SK-N-SH (cell line): ENCODE measurements around the gene RAP2A. TPM values are rescaled to one million over a fixed set of nuclear protein-coding genes. Genes with fewer than 3 reads are reported as not detected.

Experiments used
- CTCF ChIA-PET: fragments of 300-600, 350-600 bp; formaldehyde crosslinking; extraction: SDS; loops from one replicate; lab custom pipeline; 2021; lab: Yijun Ruan, JAX
- POLR2A ChIA-PET: fragments of 350-600 bp; sonication (Branson Sonifier 250); formaldehyde crosslinking; extraction: SDS; loops from one replicate; lab custom pipeline; 2020; ENCODE audit warnings: antibody characterized with exemption, inconsistent platforms; lab: Yijun Ruan, JAX
- DNase-seq: peaks from one replicate; pipeline ENCODE4 v3.0.0; 2012
- H2AFZ ChIP-seq: fragments of 200-600 bp; sonication (generic); 2 replicates; pipeline ENCODE4 v1.8.1; 2016; ENCODE audit warnings: antibody characterized with exemption, mild to moderate bottlenecking, low read depth
- H3F3A ChIP-seq: fragments of 200-600 bp; sonication (generic); replicated peaks from 2 replicates; pipeline ENCODE3; 2016; ENCODE audit warnings: antibody characterized with exemption, mild to moderate bottlenecking; ENCODE audit not compliant: insufficient read depth
- H3K27ac ChIP-seq, 2 experiments: fragments of 200-500 bp in 1 of 2; fragments of 200-600 bp in 1 of 2; sonication (Bioruptor generic) in 1 of 2; sonication (generic), shearing (Covaris generic) in 1 of 2; 2 replicates each; pipeline versions ENCODE4 v1.5.1 to v1.6.1; 2014 to 2016; ENCODE audit warnings: low read depth in 2 of 2, inconsistent platforms in 1 of 2, low read length in 1 of 2, mild to moderate bottlenecking in 1 of 2, mixed read lengths in 1 of 2
- H3K27me3 ChIP-seq: fragments of 200-600 bp; sonication (generic), shearing (Covaris generic); 2 replicates; pipeline ENCODE4 v1.6.1; 2016; ENCODE audit warnings: mixed run types; ENCODE audit not compliant: insufficient read depth
- H3K36me3 ChIP-seq, 2 experiments: fragments of 200-500 bp in 1 of 2; fragments of 200-600 bp in 1 of 2; sonication (Bioruptor generic) in 1 of 2; sonication (generic) in 1 of 2; replicated peaks in 1 of 2; 2 replicates each; pipeline versions ENCODE3 to v1.5.1; 2014 to 2016; ENCODE audit warnings: low read length in 1 of 2, mild to moderate bottlenecking in 1 of 2; ENCODE audit not compliant: insufficient read depth in 2 of 2, control insufficient read depth in 1 of 2
- H3K4me1 ChIP-seq, 2 experiments: fragments of 200-500 bp in 1 of 2; fragments of 200-600 bp in 1 of 2; sonication (Bioruptor generic) in 1 of 2; sonication (generic), shearing (Covaris generic) in 1 of 2; 2 replicates each; pipeline versions ENCODE4 v1.5.1 to v1.6.1; 2014 to 2016; ENCODE audit warnings: low read depth in 1 of 2, low read length in 1 of 2, mixed run types in 1 of 2; ENCODE audit not compliant: insufficient read depth in 2 of 2, control insufficient read depth in 1 of 2
- H3K4me2 ChIP-seq: fragments of 200-600 bp; sonication (generic), shearing (Covaris generic); 2 replicates; pipeline ENCODE4 v1.6.1; 2017; ENCODE audit warnings: mixed run types
- H3K4me3 ChIP-seq, 2 experiments: fragments of 200-500 bp in 1 of 2; fragments of 200-600 bp in 1 of 2; sonication (Bioruptor generic) in 1 of 2; sonication (generic), shearing (Covaris generic) in 1 of 2; 2 replicates each; pipeline versions ENCODE4 v1.5.1 to v1.8.1; 2014 to 2016; ENCODE audit warnings: low read depth in 2 of 2, inconsistent platforms in 1 of 2, low read length in 1 of 2, mild to moderate bottlenecking in 1 of 2, mixed read lengths in 1 of 2, moderate library complexity in 1 of 2
- H3K79me2 ChIP-seq: fragments of 200-600 bp; sonication (generic); 2 replicates; pipeline ENCODE4 v1.8.1; 2017; ENCODE audit warnings: mild to moderate bottlenecking; ENCODE audit not compliant: insufficient read depth
- H3K9ac ChIP-seq: fragments of 200-600 bp; sonication (generic); 2 replicates; pipeline ENCODE4 v1.6.1; 2017; ENCODE audit warnings: mixed run types
- H3K9me2 ChIP-seq: fragments of 200-600 bp; sonication (generic); 2 replicates; pipeline ENCODE4 v1.6.1; 2017; ENCODE audit warnings: mixed run types
- H3K9me3 ChIP-seq: fragments of 200-600 bp; sonication (generic); 2 replicates; pipeline ENCODE4 v1.6.1; 2017; ENCODE audit warnings: mixed run types, mild to moderate bottlenecking, moderate library complexity
- H4K20me1 ChIP-seq: fragments of 200-600 bp; sonication (generic); 2 replicates; pipeline ENCODE4 v1.6.1; 2017; ENCODE audit warnings: mild to moderate bottlenecking, mixed run types; ENCODE audit not compliant: insufficient read depth
- ELF1 ChIP-seq: IDR thresholded peaks from 2 replicates; pipeline ENCODE4 v1.4.0; 2012
- EP300 ChIP-seq, 2 experiments: IDR thresholded peaks; 2 replicates each; pipeline versions ENCODE4 v1.4.0 to v1.6.1; 2012; ENCODE audit warnings: borderline replicate concordance in 1 of 2, low read depth in 1 of 2, low read length in 1 of 2
- GABPA ChIP-seq: IDR thresholded peaks from 2 replicates; pipeline ENCODE4 v1.4.0; 2012; ENCODE audit warnings: low read depth, mild to moderate bottlenecking
- JUND ChIP-seq: IDR thresholded peaks from 2 replicates; pipeline ENCODE4 v1.4.0; 2012
- NFIC ChIP-seq: IDR thresholded peaks from 2 replicates; pipeline ENCODE4 v1.4.0; 2012; ENCODE audit warnings: borderline replicate concordance
- NRF1 ChIP-seq: IDR thresholded peaks from 2 replicates; pipeline ENCODE4 v1.6.1; 2012; ENCODE audit warnings: low read depth, mild to moderate bottlenecking, low read length
- POLR2AphosphoS5 ChIP-seq: IDR thresholded peaks from 2 replicates; pipeline ENCODE4 v1.6.1; 2012; ENCODE audit warnings: low read depth, low read length
- SIN3A ChIP-seq: IDR thresholded peaks from 2 replicates; pipeline ENCODE4 v1.6.1; 2012; ENCODE audit warnings: low read depth, mild to moderate bottlenecking, low read length, moderate library complexity, borderline replicate concordance
- TCF12 ChIP-seq: IDR thresholded peaks from 2 replicates; pipeline ENCODE4 v1.4.0; 2012
- TEAD4 ChIP-seq: IDR thresholded peaks from 2 replicates; pipeline ENCODE4 v1.4.0; 2012; ENCODE audit warnings: mild to moderate bottlenecking, borderline replicate concordance; ENCODE audit not compliant: insufficient read depth
- USF1 ChIP-seq: IDR thresholded peaks from 2 replicates; pipeline ENCODE4 v1.4.0; 2012; ENCODE audit warnings: low read depth, borderline replicate concordance
- ZBTB33 ChIP-seq: IDR thresholded peaks from 2 replicates; pipeline ENCODE4 v1.4.0; 2012; ENCODE audit warnings: low read depth, borderline replicate concordance
- WGBS: methylation state at CpG from one replicate; pipeline ENCODE4 v1.1.6; 2017; ENCODE audit warnings: low lambda C conversion rate; 5-methylcytosine and 5-hydroxymethylcytosine counted together
- polyA plus RNA-seq, 3 experiments: library from polyadenylated mRNA; depleted of rRNA; stranded (reverse); fragments of >200 nt; gene quantifications; 2 replicates each; pipeline ENCODE4 v1.2.3, GENCODE V29; 2012
- TF ChIP-seq, protein P1 (sequence below): fragments of 150-350 bp; IDR thresholded peaks from 2 replicates; pipeline ENCODE4 v1.6.1; 2016; ENCODE audit warnings: mild to moderate bottlenecking, low read depth, low read length
- TF ChIP-seq, protein P2 (sequence below): fragments of 150-350 bp; IDR thresholded peaks from 2 replicates; pipeline ENCODE4 v1.6.1; 2017; ENCODE audit warnings: antibody characterized with exemption, low read length, low read depth, borderline replicate concordance
- TF ChIP-seq, protein P3 (sequence below): IDR thresholded peaks from 2 replicates; pipeline ENCODE4; 2012

The RAP2A gene
- polyA plus RNA-seq, 1 of the 3 experiments (the other 2 are of a cell fraction): 6.5 TPM

DNA sequence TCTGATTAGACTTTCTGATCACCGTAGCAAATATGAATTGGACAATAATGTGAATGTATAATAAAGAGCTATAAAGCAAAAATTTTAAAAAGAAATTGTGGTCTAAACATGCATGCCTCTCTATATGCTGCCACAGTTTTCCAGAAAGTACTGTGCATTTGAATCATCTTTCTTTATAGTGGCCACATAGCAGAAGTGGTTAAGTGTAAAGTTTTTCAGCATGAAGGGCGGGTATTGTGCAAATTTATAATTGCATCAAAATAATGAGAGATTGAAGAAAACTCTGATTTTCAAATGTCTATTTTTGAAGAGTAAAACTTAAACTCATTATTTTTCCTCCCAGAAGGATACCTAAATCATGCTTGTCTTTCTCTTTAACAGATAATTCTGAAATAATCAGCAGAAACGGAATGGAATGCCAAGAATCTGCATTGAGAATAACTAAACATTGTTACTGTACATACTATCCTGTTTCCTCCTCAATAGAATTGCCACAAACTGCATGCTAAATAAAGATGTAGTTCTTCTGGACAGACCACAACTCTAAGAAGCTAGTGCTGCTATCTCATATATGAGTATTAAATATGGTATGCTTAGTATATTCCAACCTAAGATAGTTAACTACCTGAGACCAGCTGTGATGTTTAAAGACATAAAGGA, 42.9 kb upstream of the RAP2A start:
- 71% methylated on average over 3 of the region's 3 CpGs for WGBS
- Histone ChIP-seq H3K27me3 (no peaks in the 10 kb centered on the region), H3K4me3 (no peak overlapping the region), H3K27ac (no peak overlapping the region; a peak in 1 of 4 replicates), H3K4me1 (peaks cover 7 to 29% of the 10 kb centered on the region in 2 experiments; a peak in 3 of 4 replicates), H3K9me3 (no peaks in the 10 kb centered on the region), H3K36me3 (peaks cover 46 to 71% of the 10 kb centered on the region in 2 experiments), H3F3A (peaks cover 67% of the 10 kb centered on the region), H3K9ac (no peak overlapping the region), H3K9me2 (no peaks in the 10 kb centered on the region), H4K20me1 (peaks cover 2% of the 10 kb centered on the region; the same call in 1 of the 2 replicates), H3K4me2 (no peak overlapping the region), H2AFZ (no peak overlapping the region), H3K79me2 (peaks cover 15% of the 10 kb centered on the region)
- POLR2A ChIA-PET: no interaction called here
- CTCF ChIA-PET: interaction anchor here (1.0 kb wide), 1 partner anchor 26 kb away, joined by 3 read pairs; no protein-coding TSS in a partner anchor
- TF ChIP-seq TCF12 (no peak; the same call in 1 of the 2 replicates), GABPA (no peak)
- no peak for DNase-seq

- 100% methylated on average over 1 of the region's 1 CpG for WGBS
- Histone ChIP-seq H4K20me1 (peaks cover 2% of the 10 kb centered on the region; the same call in 1 of the 2 replicates), H3K9me2 (no peaks in the 10 kb centered on the region), H3K4me2 (no peak overlapping the region), H3K9me3 (no peaks in the 10 kb centered on the region), H3K79me2 (peaks cover 15% of the 10 kb centered on the region), H3K36me3 (peaks cover 38 to 62% of the 10 kb centered on the region in 2 experiments), H3K9ac (no peak overlapping the region), H3K27ac (no peak overlapping the region; a peak in 1 of 4 replicates), H3K4me3 (no peak overlapping the region), H2AFZ (no peak overlapping the region), H3K4me1 (peaks cover 7 to 27% of the 10 kb centered on the region in 2 experiments; a peak in 3 of 4 replicates), H3K27me3 (no peaks in the 10 kb centered on the region), H3F3A (peaks cover 75% of the 10 kb centered on the region)
- ChIA-PET CTCF (no interaction called here), POLR2A (no interaction called here)
- TF ChIP-seq TEAD4 (no peak), ELF1 (no peak), POLR2AphosphoS5 (no peak), ZBTB33 (no peak), EP300 (IDR thresholded peaks at IDR 0.05; ENCODE audit: borderline replicate concordance in 1 of 2, low read depth in 1 of 2, low read length in 1 of 2) (no peak), NRF1 (no peak), USF1 (no peak), NFIC (no peak), SIN3A (no peak), JUND (no peak)
- TF ChIP-seq, protein P1, sequence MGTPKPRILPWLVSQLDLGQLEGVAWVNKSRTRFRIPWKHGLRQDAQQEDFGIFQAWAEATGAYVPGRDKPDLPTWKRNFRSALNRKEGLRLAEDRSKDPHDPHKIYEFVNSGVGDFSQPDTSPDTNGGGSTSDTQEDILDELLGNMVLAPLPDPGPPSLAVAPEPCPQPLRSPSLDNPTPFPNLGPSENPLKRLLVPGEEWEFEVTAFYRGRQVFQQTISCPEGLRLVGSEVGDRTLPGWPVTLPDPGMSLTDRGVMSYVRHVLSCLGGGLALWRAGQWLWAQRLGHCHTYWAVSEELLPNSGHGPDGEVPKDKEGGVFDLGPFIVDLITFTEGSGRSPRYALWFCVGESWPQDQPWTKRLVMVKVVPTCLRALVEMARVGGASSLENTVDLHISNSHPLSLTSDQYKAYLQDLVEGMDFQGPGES: no peak
- TF ChIP-seq, protein P2, sequence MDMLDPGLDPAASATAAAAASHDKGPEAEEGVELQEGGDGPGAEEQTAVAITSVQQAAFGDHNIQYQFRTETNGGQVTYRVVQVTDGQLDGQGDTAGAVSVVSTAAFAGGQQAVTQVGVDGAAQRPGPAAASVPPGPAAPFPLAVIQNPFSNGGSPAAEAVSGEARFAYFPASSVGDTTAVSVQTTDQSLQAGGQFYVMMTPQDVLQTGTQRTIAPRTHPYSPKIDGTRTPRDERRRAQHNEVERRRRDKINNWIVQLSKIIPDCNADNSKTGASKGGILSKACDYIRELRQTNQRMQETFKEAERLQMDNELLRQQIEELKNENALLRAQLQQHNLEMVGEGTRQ: no peak
- TF ChIP-seq, protein P3, sequence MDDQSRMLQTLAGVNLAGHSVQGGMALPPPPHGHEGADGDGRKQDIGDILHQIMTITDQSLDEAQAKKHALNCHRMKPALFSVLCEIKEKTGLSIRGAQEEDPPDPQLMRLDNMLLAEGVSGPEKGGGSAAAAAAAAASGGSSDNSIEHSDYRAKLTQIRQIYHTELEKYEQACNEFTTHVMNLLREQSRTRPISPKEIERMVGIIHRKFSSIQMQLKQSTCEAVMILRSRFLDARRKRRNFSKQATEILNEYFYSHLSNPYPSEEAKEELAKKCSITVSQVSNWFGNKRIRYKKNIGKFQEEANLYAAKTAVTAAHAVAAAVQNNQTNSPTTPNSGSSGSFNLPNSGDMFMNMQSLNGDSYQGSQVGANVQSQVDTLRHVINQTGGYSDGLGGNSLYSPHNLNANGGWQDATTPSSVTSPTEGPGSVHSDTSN: no peak
- no peak for DNase-seq
Measured at GRCh38 chr13:97392020-97392419, 41.9 kb upstream of the RAP2A start.
